Activated T-helper 1 cell treated with anti-CD3 and anti-CD28 coated beads, Interleukin-2, amount 50 U/mL, for 16 hours (primary cell): Measurements from ENCODE around the gene SLC39A8.

Experiments
- DNase-seq, 2 donors: peaks; one replicate each; pipeline ENCODE4 v3.0.0-alpha.2; 2020; ENCODE audit warnings: low read depth in 1 of 2, low spot score in 1 of 2

Gene SLC39A8

DNA sequence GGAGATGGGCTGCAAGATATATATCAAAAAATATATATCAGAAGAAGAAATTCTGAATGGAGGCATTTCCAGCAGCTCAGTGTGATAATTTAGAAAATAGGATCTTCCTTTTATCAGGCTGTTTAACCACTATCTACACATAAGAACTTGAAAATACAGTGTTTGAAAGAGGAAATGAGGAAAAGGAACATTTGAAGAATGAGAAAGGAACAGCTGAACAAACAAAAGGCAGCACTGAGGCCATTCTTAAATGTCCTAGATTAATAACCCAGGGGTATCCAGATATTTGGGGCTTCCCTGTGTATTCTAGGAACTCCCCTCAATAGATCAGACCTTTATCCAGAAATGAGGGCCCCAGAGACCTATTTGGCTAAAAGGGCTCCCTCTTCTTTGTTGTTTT lies 4.1 kb downstream of the SLC39A8 start:
- no peak for DNase-seq

DNA sequence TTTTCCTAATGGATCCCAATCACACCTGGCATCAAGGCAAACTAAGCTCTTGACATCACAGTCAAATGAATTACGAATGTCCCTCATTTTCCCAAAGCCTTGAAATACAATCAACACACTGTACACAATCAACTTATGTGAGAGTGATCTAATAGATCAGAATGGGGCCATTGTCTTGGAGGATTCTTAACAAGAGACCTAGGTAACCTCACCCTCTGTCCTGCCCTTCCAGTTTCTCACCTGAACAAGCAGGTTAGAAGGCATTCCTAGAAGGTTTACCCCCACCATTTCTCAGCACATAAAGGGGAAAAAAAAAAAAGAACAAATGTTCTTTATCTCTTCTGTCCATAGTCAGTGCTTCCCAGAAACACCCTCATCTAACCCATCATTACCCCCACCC lies 6.3 kb downstream of the SLC39A8 start:
- DNase-seq = no peak

DNA sequence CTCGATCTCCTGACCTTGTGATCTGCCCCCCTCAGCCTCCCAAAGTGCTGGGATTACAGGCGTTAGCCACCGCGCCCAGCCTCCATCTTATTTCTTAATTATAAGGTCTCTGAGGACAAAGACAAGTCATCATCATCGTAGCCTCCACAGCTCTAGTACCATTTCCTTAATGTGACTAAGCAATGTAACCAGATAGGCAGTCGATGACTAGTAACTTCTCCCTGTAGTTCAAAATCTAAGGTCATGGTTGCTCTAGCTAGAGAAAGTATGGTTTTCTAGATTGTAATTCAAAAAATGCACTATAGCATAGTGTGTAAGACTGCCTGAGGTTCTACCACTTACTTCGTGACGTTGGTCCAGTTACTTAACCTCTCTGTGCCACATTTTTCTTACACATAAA lies 6.9 kb downstream of the SLC39A8 start:
- DNase-seq = no peak

DNA sequence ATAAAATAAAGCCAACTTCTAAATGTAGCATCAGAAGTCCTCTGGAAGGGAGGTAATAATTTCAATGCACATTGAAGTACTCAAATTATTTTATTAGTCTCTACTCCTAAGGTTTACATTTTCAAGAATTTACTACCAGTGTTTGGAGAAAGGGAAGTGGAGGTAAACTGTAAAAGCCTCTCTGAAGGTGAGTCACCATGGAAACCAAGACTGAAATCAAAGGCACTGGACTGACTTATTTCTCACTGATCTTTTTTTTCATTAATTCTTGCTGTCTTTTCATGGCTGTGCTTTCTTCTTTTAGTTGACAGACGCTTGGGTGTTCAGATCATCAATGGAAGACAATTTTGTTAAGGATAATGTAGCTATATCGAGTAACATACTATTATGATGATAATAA lies 9.7 kb downstream of the SLC39A8 start:
- DNase-seq = no peak

DNA sequence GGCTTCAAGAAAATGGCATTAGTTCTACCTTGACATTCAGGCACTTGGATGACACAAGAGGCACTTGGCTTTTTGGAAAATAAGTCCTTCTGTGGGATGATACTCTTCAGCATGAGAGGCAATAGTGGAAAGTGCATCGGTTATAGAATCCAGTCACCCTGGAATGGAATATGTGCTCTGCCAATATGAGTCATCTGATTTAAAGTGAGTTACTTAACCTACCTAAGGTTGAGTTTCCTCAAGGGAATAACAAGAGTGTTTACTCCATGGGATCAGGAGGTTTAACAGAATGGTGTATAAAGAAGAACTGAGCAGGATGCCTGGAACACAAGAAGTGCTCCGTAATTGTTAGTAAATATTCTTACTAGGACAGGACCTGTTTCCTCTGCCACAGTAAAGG lies 10.7 kb downstream of the SLC39A8 start:
- no peak for DNase-seq

DNA sequence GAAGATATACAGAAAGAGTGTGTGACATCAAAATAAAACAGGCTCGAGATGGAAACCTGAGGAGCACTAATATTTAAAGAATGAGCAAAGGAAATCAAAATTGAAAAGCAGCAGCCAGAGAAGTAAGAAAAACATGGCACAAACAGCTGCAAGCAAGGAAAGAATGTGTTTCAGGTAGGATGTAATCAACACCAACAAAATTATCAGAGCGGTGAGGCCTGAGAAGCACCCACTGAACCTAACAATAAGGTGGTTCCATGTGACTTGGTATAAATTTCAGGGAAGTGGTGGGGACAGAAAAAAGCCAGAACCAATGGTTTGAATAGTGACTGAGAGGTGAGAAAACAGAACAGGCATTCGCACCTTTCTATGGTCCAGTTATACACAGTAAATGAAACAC lies 11.5 kb downstream of the SLC39A8 start:
- DNase-seq = no peak

DNA sequence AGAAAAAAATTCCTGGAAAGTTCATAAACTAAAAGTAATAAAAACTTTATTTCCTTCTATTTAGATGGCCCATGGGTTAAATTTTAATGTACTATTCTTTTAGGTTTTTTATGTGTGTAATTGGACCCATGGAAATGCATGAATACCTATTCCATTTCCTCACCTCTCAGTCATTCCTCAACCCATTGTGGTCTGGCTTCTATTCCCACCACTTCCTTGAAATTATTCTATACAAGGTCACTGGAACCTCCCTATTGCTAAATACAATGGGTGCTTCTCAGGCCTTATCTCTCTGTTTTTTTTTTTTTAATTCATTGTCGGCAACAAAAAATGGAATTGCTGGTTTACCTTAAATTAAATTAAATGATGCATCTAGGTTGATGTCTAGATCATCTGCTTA lies 17.2 kb downstream of the SLC39A8 start:
- DNase-seq = no peak

DNA sequence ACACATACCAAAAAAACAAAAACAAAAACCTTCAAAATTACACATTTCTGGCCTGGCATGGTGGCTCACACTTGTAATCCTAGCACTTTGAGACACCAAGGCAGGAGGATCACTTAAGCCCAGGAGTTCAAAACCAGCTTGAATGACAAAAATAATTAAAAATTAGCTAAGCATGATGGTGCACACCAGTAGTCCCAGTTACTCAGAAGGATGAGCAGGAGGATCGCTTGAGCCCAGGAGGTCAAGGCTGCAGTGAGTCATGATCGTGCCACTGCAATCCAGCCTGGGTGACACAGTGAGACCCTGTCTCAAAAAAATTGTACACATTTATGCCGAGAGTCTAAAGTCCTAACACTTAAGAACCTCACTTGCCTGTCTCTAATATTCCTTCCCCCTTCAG lies 18.3 kb downstream of the SLC39A8 start:
- DNase-seq = no peak

DNA sequence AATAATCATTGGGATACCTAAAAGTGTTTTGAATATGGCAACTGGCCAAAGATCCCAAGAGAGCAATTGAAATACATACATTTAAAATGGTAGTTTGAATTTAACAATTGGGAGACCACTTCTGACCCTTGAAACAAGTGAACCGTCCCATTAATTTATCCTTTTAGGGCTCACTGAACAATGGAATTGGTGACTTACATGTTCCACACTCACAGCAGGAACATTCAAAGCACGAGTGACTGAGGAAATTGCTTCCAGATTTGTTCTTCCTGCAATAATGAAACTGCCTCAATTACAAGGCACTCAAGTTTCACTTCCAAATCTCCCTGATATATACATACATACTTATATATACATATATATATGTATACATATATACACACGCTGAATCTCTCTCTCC lies 20.6 kb downstream of the SLC39A8 start:
- no peak for DNase-seq

DNA sequence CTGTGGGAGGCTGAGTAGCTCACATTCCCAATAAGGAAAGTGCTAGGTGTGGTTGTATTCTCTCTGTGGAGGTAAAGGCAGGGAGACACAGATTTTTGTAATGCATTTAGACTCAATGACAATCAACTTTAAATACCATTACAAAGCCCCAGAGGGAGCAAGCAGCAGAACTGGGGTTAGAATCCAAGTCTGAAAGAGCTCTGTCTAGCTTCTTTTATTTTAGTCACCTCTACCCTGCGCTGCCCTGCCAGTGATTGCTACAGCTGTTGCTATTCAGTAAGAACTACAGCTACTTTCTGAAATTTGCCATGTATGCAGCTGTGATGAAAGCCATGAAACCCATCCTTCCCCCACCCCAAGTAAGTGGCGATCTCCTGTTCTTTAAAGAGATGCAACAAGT lies 22.5 kb downstream of the SLC39A8 start:
- DNase-seq = no peak

DNA sequence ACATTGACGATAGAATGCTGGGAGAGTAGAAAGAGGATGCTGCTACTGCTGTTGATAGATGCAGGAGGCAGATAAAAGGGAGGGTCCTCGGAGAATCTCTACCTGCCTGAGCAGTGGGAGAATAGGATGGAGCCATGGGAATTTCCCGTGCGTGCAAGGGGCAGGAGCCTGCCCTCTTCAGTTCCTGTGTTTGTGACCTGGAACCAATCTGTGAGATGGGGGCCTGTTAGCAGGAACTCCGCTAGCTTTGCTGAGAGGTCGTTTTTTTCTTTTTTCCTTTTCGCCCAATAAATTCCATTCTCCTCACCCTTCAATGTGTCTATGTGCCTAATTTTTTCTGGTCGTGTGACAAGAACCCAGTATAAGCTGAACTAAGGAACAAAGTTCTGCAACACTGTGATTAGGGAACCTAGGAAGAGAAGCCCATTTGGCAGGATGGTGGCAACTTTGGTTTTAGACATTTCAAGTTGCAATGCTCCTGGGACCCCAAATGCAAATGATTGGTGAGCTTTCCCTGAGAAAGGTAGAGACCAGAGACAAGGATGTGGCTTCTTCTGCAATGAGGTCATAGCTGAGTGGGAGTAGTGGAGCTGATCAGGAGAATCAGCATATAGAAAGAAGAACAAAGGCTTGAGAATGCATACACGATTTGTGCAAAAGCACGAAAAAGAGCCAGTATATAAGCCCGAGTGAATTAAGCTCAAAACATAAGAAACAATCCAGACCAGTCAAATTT lies 23.9 kb downstream of the SLC39A8 start:
- DNase-seq = no peak

DNA sequence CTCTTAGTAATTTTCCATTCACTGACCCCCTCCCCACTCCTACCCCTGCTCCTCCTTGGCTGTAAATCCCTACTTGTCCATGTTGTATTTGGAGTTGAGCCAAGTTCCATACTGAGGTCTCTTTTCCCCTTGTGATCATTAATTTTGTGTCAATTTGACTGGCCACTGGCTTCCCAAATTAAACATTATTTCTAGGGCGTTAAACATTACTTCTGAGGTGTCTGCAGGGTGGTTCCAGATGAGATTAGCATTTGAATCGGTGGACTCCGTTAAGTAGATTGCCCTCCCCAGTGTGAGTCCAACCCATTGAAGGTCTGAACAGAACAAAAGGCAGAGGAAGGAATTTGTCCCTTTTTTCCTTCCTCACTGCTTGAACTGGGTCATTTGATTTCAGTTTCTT lies 25.7 kb downstream of the SLC39A8 start:
- no peak for DNase-seq

DNA sequence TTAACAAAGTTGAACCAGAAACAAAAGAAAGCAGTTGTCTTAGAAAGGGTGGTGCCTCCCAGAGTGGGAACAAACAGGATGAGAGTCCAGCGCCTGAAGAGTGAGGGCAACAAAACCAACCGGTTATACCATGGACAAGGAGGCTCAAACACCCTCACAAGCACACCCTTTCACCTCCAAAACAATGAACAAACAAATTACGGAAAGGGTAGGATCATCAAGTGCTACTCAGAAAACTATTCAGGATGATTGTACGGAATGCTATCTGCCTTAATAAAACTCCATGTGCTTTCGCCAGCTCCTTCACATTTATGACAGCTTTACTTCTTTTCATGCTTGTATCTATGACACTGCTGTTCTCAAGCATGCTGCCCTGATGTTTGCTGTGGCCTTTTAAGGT lies 26.8 kb downstream of the SLC39A8 start:
- DNase-seq = no peak

DNA sequence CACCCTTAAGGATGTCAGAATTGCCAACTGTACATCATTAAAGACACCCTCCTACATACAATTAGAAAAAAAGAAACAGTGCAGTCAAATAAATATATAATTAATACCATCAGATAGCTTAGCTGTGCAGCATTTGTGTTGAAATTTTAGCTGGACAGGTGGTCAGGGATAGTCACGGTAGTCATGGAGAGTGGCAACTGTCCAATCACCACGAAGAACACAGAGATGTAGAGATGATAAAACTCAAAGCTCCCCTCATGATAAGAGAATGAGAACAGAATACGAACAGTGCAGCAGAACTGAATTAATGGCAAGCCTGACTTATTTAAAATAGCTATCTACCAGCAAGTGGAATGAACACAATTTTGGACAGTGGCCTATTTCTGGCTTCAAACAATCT lies 27.2 kb downstream of the SLC39A8 start:
- DNase-seq = no peak

DNA sequence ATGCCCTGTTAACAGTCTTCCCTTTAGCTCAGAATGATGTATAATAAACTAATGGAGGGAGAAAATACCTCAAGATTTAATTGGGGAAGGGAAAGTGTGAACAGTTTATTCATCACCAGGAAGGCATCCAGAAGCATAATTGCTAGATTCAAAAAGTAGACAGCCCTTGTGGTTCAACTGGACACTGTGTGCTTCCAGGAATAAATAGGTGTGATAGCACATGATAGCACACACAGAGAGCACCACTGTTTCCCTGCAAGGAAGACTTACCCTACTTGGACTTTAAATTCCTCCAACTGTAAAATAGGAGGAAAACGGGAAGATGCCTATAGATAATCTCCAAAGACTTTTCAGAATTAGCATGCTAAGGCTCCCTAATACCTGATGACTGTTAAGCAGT lies 27.8 kb downstream of the SLC39A8 start:
- no peak for DNase-seq

DNA sequence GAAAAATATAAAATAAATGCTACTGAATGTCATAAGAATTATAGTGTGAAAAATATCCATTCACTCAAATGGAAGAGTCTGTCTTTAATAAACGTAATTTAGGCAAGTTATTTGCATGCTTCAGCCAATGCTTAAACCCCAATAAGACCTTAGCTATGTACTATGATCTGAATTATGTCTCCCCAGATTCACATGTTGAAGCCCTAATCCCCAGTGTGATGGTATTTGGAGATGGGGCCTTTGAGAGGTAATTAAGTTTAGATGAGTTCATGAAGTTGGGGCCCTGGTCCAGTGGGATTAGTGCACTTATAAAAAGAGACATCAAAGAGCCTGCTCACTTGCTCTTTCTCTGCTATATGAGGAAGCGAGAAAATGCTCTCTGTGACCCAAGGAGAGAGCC lies 28.7 kb downstream of the SLC39A8 start:
- no peak for DNase-seq

DNA sequence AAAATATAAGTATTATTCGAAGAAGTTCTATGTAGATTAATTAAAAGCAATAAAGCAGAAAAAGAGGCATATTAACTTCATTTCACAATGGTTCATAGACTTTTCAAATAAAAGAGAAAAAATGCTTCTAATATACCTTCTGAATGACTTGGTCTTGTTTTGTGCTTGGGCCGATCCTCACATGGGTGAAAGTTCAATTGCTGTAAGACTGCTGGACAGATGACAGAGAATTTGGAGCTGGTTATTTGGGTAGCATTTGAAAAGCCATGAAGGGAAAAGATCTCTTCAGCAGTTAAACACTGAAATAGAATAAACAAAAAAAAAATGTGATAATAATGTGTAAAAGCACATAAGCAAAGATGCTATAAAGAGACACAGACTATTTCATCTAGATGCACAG lies 29.8 kb downstream of the SLC39A8 start:
- DNase-seq = no peak

DNA sequence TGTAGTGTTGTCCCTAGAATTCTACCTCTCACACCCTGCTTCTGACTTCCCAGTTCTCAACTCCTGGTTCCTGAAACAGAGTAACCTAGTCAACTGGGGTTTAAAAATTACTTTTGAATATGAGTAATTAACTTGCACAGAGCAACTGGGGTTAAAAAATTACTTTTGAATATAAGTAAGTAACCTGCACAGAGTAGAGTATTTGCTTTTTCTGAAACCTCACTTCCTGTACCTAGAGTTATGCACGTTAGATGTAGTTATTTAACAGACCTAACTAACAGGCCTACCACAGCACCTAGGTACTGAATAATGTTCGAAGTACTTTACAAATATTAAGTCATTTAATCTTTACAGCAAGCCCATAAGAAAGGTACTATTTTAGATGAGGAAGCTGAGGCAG lies 32.9 kb downstream of the SLC39A8 start:
- no peak for DNase-seq

DNA sequence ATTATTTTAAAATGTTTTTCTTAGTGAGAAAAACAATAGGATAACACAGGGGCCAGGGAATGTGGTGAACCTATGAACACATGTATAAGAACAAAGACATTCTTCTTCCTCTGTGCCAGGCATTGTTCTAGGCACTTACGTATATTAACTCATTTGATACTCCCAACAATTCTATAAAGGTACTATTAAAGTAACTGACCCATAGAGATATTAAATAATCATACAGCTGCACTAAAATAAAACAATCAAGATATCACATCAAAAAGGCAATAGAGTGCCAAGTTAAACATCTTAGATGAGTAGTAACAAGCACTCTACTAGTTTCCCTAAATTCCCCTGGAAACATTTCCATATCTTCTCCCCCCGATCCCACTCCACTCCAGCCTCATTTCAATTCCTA lies 33.4 kb downstream of the SLC39A8 start:
- no peak for DNase-seq

DNA sequence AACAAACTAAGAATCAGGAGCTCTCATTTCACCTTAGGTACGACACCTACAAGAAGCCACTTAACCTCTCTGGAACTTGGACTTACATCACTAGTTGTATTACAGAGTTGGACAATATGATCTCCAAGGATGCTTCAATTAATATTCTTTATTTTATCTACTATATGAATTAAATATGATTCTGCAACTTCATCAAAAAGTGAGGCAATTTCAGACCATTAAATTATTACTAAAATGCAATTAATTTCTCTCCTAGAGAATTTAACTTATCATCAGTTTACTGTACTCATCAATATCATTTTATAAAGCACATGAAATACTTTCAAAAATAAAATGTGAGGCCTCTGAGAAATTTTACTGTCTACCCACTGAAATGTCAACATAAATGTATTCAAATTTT lies 33.9 kb downstream of the SLC39A8 start:
- no peak for DNase-seq

DNA sequence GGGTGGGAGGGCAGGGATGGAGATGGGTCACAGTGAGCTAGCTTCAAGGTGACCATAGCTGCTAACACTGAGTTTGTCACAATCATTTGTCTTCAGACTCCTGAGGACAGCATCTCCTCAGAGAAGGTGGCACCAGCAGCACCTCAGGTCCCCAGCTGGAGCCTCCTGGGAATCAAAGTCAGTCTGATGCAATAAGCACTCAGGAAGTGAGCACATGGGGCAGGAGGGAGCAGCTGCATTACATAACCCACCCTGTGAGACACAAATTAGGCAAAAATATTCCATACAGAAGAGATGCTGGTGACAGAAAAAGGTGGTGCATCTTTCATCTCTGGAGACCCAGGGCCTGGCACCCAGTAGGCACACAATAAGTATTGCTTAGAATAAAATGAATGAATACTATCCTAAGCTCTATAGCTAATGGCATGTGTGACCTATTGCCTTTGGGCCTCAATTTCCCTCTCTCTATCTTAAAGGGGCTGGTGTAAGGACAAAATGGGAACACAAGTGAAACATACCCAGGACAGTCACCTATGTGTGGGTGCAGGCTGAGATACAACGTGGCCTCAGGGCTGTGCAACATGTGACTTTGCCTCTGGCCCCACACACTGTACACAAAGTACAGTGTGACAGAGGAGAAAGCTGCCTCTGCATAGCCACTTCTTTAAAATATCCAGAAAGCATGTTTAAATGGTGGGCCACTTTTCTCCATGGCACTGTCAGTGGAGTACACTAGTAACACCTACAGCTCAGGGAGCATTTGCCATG lies 37.1 kb downstream of the SLC39A8 start:
- DNase-seq = no peak

DNA sequence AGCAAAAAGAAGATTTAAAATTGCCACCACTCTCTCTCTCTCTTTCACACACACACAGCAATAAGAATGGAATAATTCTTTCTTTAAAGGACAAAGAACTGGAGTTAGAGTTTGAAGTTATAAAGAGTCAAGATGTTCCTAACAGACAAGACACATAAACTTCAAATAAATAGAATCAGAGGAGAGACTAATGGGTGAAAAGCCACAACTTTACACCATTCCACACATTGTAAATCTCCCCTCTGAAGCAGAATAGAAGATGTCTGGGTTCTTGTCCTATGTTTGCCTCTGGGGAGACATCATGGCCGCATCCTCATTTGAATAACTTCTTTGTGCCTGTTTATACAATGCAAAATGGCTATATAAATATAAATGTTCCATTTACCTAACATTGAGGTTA lies 39.6 kb downstream of the SLC39A8 start:
- no peak for DNase-seq

DNA sequence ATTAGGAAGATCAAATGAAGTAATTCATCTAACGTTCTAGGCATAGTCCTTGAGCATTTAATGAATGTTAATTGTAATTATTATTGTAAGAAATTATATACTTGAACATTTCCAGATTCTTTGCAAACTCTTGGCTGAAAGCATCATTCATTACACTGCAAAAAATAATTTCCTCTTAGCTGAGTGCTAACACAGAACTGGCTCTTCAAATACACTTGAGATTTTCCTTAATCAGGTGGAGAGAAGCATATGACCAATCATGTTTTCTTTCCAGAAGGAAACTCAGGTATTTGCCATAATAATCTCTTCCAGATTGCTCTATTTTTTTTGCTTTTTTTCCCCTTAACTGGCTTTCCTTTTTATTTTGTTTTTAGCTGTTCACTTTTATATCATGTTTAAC lies 42.5 kb downstream of the SLC39A8 start:
- DNase-seq = no peak
